Activated CD4-positive, CD25-positive, alpha-beta regulatory T cell treated with anti-CD3 and anti-CD28 coated beads, Interleukin-2, amount 50 U/mL, for 16 hours (primary cell): ENCODE results near the gene DGLUCY.
A peak's percentile ranks its signal among the peaks of the same experiment; 100 is the strongest.
"Not testable (repeated sequence)": the region's sequence is repeated elsewhere in the genome, so short reads cannot be mapped to it uniquely, and the experiment has no call there.

Source experiments
- DNase-seq: peaks from one replicate; pipeline ENCODE4 v3.0.0-alpha.2; 2020; ENCODE audit warnings: low read depth, low spot score

The DGLUCY gene

DNA sequence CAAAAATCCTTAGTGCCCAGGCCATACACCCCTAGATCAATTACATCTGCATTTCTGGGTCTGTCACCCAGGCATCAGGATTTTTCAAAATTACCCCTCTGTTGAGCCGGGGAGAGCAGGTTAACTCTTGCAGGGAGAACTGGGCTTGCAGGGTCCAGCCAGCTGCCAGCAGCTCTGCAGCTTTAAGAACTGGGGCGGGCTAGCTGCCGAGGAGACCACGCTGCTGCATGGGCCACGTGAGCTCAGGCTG is at the start of gene DGLUCY:
DGLUCY (plus strand) TSS at position 245 of the 250 bp plus-strand sequence. CDS start 46,222 bp downstream, outside the sequence.
- DNase-seq = peak; percentile 42

GRCh38 chr14:91065266-91065665 is 48.6 kb upstream of the DGLUCY start:
- DNase-seq = no peak

DNA sequence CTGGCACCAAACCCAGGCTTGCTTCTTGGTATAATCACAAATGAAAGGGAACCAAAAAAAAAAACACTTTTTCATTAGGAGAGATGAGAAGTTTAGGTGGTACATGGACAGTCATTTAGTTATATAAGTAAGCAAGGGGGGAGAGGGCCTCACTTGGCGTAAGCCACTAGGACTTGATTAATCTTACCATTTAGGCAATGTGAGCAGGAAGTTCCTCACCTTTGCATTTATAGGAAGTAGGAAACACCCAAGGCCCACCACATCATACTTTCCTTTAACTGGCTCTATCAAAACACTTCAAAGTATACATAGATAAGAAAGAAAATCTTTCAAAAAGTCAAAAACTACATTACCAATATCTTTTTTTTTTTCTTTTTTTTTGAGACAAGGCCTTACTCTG is 46.7 kb upstream of the DGLUCY start:
- DNase-seq = no peak

DNA sequence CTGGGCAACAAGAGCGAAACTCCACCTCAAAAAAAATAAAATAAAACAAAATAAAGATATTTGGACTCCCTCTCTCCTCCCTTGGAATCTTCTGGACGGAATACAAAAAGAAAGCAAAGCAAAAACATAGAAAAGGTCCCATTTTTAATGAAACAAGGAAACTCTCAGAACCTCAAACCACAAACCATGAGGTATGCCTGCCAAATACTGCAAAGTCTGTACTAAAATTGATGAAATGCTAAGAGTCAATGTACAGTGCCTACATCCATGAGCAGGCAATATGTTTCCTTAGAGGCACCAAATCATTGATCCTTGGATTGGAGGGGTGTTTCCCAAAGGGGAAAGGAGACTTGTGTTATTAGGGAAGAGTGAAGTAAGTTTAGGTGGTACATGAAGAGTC is 45.2 kb upstream of the DGLUCY start:
- no peak for DNase-seq

DNA sequence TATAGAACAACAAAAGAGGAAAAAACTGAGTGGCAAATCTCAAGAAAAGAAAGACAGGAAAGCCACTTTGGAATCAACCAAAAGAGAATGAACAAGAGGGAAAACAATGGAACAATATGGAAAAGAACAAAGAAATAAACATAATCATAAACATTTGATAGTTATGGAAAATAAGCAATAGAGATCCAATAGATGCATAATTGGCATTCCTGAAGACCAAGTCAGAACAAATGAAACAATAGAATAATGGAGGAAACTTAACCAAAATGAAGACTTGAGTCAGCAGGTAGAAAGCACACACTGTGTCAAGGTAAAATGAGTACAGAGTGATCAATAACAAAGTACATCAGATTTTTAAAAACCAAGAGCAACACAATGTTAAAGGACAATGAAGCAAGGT is 43.3 kb upstream of the DGLUCY start:
- no peak for DNase-seq

DNA sequence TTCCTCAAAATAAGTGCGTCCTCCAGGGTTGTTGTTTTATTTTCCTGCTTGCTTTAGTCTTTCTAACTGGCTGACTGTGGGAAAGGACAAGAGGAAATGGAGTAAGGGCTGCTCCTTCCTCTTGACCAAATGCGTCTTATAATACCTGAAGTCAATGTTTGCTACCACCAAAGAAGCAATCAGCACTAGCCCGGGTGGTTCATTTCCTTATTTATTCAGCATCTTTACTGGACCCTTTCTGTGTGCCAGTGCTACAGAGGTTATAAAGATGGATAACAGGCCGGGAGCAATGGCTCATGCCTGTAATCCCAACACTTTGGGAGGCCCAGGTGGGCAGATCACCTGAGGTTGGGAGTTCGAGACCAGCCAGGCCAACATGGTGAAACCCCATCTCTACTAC is 38.3 kb upstream of the DGLUCY start:
- DNase-seq = no peak

DNA sequence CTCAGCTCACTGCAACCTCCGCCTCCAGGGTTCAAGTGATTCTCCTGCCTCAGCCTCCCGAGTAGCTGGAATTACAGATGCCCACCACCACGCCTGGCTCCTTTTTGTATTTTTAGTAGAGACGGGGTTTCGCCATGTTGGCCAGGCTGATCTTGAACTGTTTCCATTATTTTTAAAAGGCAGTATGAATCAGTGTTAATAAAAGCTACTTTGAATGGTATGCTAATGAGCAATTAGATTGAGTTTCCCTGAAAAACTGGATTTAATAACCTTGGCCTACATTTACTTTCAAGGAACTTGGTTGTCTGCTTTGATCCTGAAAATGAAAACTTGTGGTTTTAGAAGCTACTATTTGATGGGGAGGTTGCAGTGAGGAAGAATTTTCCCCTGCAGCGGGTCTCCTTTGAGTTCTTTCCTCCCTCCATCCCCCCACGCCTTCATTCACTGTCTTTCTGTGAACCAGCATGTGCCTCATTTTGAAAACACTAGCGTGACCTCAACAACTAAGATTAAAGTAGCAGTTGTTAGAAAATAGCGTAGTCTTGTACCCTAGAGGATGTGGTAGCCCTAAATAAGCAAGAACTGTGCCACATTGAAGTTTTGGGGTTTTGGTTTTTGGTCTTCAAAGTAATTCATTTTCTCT is 35.7 kb upstream of the DGLUCY start:
- peak; percentile 29 for DNase-seq

GRCh38 chr14:91080071-91080470 is 33.8 kb upstream of the DGLUCY start:
- DNase-seq = no peak

DNA sequence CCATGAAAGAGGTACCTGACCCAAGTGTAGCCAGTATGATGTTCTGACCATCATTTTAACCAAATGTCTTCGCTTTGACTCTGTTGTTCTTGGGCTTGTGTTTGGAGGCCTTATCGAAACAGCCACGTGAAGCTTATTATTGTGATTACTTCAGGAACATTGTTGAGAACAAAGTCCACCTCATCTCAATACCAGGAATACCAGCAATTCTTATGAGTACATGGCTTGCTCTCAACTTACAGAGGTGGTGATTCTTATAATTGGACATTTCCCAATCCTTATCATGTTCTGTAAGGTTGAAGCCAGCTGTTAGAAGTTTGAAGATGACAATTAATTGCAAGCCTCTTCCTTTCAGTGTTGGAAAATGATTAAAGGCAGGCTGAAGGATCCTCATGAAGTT is 31.6 kb upstream of the DGLUCY start:
- no peak for DNase-seq

GRCh38 chr14:91084516-91084915 is 29.4 kb upstream of the DGLUCY start:
- no peak for DNase-seq

- not testable (repeated sequence) for DNase-seq
Observed at GRCh38 chr14:91087470-91087869, 26.4 kb upstream of the DGLUCY start.

DNA sequence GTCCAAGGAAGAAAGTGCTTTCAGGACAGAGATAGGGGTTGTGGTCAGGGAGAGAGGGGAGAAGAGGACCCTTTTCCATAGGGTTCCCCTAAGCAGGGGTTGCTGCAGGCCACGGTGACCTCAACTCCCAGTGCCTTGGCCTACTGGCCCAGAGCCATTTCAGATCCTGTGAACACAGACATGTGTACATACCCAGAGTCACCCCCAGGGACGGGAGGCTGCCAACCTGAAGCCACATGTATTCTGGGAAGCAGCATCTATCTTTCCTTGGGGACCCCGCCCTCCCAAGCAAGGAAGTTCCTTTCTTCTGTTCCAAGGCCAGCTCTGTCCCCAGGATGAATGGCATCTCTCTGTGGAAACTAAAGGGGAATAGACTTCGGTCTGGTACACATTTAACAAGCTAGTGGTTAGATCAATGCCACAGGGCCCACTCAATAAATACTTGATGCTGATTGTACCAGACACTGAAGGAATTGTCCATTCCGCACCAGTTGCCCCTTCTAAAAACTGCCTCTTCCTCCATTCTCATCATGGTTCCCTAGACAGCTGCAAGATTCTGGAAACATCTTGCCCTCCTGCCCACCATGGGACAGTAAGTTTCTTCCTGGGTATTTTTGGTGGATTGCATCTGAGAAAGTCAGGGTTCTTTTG is 25.2 kb upstream of the DGLUCY start:
- no peak for DNase-seq

GRCh38 chr14:91089958-91090535 is 23.8 kb upstream of the DGLUCY start:
- no peak for DNase-seq

DNA sequence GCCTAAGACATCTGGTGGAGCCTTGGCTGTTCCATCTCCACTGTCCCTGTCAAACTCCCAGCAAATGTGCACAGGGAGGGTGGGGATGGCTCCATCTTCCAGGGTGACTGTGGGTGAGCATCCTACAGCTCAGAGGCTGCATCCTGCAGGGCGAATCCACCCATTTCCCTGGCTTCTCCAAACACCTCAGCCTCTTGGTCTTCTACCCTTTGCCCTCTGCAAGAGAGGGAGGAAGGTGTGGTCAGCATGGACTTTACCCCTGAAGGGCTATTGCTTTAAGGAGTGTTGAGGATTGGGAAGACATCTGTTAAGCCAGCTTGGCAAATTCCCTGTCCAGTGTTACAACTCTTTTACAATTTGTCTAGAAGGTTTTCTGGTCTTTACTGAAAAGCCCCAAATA is 23.1 kb upstream of the DGLUCY start:
- no peak for DNase-seq

DNA sequence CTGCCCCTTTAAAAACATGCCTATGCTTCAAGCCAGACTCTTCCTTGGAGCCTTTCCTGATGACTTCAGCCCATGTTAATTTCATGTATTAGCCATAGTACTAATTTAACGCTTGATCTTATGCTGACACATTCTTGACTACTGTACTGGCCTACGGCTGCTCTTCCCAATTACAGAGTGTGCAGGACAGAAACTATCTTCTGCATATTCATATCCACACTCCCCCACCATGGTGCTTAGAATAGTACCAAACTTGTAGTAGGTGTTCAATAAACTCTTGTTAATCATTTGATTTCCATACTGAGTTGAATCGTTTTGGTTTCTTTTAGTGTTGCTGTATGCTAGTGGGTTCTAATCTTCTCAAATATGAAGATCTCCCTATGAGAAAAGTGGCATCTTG is 21.8 kb upstream of the DGLUCY start:
- DNase-seq = no peak

- not testable (repeated sequence) for DNase-seq
Observed at GRCh38 chr14:91093743-91094472, 20.0 kb upstream of the DGLUCY start.

- no peak for DNase-seq
Observed at GRCh38 chr14:91094772-91095171, 19.1 kb upstream of the DGLUCY start.

DNA sequence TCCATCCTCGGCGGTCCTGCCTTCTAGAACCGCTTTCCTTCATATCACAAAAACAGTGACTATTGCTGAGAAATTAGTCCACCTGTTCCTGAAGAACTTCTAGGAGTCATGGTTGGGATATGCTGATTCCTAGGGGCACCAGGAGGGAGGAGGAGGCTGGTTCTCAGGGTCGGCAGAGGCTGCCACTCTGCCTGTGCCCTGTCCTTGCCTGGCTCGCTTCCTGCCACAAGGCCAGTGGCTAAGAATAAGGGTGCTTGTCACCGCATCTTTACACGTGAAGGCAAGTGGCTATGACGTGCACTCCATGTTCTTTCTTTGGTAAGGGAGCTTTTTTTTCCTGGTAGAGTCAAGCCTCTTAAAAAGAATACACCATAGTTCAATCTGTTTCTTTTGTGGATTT is 18.7 kb upstream of the DGLUCY start:
- no peak for DNase-seq

- not testable (repeated sequence) for DNase-seq
Observed at GRCh38 chr14:91097657-91098056, 16.2 kb upstream of the DGLUCY start.

- DNase-seq = no peak
Observed at GRCh38 chr14:91098591-91098990, 15.3 kb upstream of the DGLUCY start.

DNA sequence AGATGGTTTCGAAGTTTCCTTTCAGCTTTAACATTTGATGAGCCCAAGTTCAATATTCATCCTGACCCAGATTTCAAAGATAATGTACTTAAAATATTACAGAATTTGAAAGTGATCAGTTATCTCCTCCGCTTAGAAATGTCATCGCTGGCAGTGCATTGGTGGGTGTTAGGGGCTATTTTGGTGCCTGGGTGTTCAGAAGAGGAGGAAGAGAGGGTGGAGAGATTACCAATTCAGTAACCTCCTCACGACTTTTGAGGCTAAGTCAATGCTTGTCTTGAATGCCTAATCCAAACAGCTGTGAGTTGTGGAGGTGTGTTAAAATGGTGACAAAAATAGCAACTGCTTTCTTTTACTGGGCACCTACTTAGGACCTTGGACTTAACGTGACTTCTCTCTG is 13.8 kb upstream of the DGLUCY start:
- DNase-seq = no peak

GRCh38 chr14:91103116-91103515 is 10.8 kb upstream of the DGLUCY start:
- DNase-seq = no peak
